HL-60 (cell line): ENCODE results near the gene PGRMC2.
"Not testable (repeated sequence)": the region's sequence is repeated elsewhere in the genome, so short reads cannot be mapped to it uniquely, and the experiment has no call there.

Experiments used
- DNase-seq, 2 experiments: peaks; one replicate each; pipeline ENCODE4 v3.0.0-alpha.2; 2010 to 2020; ENCODE audit warnings: low read depth in 1 of 2, low spot score in 1 of 2
- H3K27ac ChIP-seq: fragments of 250-450 bp; sonication (Bioruptor Pico); replicated peaks from 2 replicates; pipeline ENCODE4 v1.5.1; 2020; ENCODE audit warnings: mild to moderate bottlenecking, moderate library complexity
- H3K27me3 ChIP-seq: fragments of 250-450 bp; sonication (Bioruptor Pico); 2 replicates; pipeline ENCODE4 v1.5.1; 2021; ENCODE audit warnings: mild to moderate bottlenecking, moderate library complexity; ENCODE audit not compliant: insufficient read depth, poor library complexity, severe bottlenecking
- H3K4me3 ChIP-seq: replicated peaks from 2 replicates; pipeline ENCODE4 v1.5.1; 2011; ENCODE audit warnings: mild to moderate bottlenecking, control low read depth, low read length; ENCODE audit not compliant: insufficient read depth
- CTCF ChIP-seq: IDR thresholded peaks from one replicate; pipeline ENCODE4 v1.5.1; 2011; ENCODE audit warnings: low read length, control low read depth, inconsistent platforms; ENCODE audit not compliant: insufficient read depth
- GABPA ChIP-seq: IDR thresholded peaks from 2 replicates; pipeline ENCODE4 v1.6.1; 2012; ENCODE audit warnings: low read depth
- POLR2AphosphoS5 ChIP-seq: IDR thresholded peaks from 2 replicates; pipeline ENCODE4 v1.6.1; 2012; ENCODE audit warnings: low read depth
- REST ChIP-seq: IDR thresholded peaks from 2 replicates; pipeline ENCODE4 v1.6.1; 2012; ENCODE audit warnings: low read depth; ENCODE audit not compliant: insufficient replicate concordance
- SPI1 ChIP-seq: IDR thresholded peaks from 2 replicates; pipeline ENCODE4 v1.6.1; 2012; ENCODE audit warnings: low read depth, mild to moderate bottlenecking, borderline replicate concordance

Gene PGRMC2

GRCh38 chr4:128247906-128248305 lies 39.7 kb downstream of the PGRMC2 start:
- H3K4me3 ChIP-seq: no peak overlapping the region
- no peaks in the 10 kb centered on the region for H3K27me3 ChIP-seq
- no peak overlapping the region for H3K27ac ChIP-seq
- DNase-seq: no peak
- no peak for TF ChIP-seq REST
- TF ChIP-seq SPI1: no peak

GRCh38 chr4:128245391-128245790 lies 42.2 kb downstream of the PGRMC2 start:
- H3K27ac ChIP-seq, H3K27me3 ChIP-seq, DNase-seq, H3K4me3 ChIP-seq: not testable (repeated sequence)

GRCh38 chr4:128244379-128244778 lies 43.2 kb downstream of the PGRMC2 start:
- no peak overlapping the region for H3K27ac ChIP-seq
- H3K4me3 ChIP-seq: no peak overlapping the region
- TF ChIP-seq SPI1: no peak
- H3K27me3 ChIP-seq: no peaks in the 10 kb centered on the region
- DNase-seq: no peak

GRCh38 chr4:128242601-128243000 lies 45.0 kb downstream of the PGRMC2 start:
- Histone ChIP-seq H3K27ac (no peak overlapping the region), H3K27me3 (no peaks in the 10 kb centered on the region), H3K4me3 (no peak overlapping the region)
- DNase-seq: no peak
- TF ChIP-seq POLR2AphosphoS5 (no peak), REST (no peak), GABPA (no peak), SPI1 (no peak), CTCF (no peak)

GRCh38 chr4:128241981-128242380 lies 45.6 kb downstream of the PGRMC2 start:
- Histone ChIP-seq H3K27me3 (no peaks in the 10 kb centered on the region), H3K4me3 (no peak overlapping the region), H3K27ac (no peak overlapping the region)
- TF ChIP-seq CTCF (no peak), POLR2AphosphoS5 (no peak), REST (no peak), GABPA (no peak), SPI1 (no peak)
- no peak for DNase-seq
